HG02885 (cell line): ENCODE data around the gene OTUB1.

ENCODE experiments used
- ATAC-seq: cut with Tn5 transposase; IDR thresholded peaks from one replicate; pipeline ENCODE4 v1.9.1; 2021; ENCODE audit warnings: mild to moderate bottlenecking; ENCODE audit not compliant: unreplicated experiment, poor library complexity

OTUB1 gene

GRCh38 chr11:64003807-64004589, 17.8 kb downstream of the OTUB1 start:
- no peak for ATAC-seq

DNA sequence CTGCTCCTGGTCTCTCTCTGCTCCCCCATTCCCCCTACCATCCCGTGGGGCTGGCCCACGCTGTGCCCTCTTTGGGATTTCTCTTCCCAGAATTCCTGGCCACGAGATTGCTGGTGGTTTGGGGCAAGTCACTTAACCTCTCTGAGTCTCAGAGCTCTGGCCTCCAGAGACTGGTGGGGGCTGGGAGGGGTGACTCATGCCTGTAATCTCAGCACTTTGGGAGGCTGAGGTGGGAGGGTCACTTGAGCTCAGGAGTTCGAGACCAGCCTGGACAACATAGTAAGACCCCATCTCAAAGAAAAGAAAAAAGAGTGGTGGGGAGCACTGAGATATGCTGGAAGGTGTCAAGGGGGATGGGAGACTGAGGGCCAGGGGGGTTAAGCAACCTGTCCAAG, 18.3 kb downstream of the OTUB1 start:
- no peak for ATAC-seq

GRCh38 chr11:64005691-64006090, 19.5 kb downstream of the OTUB1 start:
- ATAC-seq: no peak

DNA sequence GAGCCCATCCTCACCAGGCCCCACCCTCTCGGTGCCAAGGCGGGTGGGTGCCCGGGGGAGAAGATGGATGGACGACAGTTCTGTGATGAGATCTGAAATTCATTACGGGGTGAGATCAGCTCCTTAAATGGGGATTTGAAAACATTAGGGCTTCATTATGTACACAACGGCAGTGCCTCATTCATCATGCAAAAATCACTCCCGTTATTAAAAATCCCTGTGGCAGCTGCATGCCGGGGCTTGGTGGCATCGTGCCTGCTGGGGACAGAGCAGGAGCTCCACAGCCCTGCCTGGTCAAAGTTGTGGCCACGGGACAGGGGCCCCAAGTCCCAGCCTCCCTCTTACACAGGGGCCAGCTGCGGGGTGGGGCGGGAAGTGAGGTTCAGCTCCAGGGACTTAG, 20.2 kb downstream of the OTUB1 start:
- ATAC-seq: no peak

GRCh38 chr11:64007160-64007628, 21.0 kb downstream of the OTUB1 start:
- ATAC-seq: no peak

DNA sequence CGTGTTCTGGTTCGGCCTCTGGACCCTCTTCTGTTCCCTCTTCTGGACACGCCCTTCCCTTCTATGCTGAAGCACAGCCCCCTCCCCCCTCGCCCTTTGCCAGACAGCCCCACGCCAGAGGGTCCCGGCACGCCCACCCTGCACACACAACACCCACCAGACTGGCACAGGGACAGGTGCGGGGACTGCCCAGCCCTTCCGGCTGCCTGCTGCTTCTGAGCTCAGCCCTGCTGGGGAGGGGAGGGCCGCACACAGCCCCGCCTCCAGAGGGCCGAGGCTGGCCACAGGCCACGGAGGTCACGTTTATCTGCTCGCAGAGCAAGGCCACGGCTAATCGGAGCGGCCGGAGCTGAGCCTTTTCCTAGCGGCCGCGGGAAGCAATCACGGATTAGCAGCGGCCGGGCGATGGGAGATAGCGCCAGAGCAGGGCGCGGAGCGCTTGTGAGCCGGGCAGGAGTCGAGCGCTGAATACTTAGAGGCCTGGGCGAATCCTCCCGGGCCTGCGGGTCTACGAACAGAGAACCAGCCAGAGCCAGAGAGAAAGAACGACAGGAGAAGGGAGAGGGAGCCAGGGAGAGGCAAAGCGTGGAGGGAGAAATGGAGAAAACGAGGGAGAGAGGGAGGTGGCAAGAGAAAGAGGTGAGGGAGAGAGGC, 21.5 kb downstream of the OTUB1 start:
- ATAC-seq: no peak

- ATAC-seq: no peak
Observed at GRCh38 chr11:64008283-64008913, 22.2 kb downstream of the OTUB1 start.

- no peak for ATAC-seq
Observed at GRCh38 chr11:64008914-64009633, 22.8 kb downstream of the OTUB1 start.

DNA sequence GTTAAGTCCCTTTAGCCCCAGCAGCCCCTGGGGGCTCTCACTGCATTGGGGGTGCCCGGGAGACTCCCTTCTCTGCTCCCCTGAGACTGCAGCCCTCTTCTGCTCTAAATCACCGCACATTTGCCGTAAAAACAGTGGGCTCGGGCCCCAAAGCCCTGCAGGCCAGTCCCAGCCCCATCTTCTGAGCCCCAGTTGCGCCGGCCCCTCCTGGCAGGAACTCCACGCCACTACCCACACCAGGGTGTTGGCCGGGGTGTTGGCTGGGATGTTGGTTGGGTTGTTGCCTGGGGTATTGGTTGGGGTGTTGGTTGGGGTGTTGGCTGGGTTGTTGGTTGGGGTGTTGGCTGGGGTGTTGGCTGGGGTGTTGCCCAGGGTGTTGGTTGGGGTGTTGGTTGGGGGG, 23.5 kb downstream of the OTUB1 start:
- ATAC-seq: no peak

- no peak for ATAC-seq
Observed at GRCh38 chr11:64010783-64011182, 24.5 kb downstream of the OTUB1 start.

GRCh38 chr11:64011371-64011770, 25.1 kb downstream of the OTUB1 start:
- ATAC-seq: no peak

DNA sequence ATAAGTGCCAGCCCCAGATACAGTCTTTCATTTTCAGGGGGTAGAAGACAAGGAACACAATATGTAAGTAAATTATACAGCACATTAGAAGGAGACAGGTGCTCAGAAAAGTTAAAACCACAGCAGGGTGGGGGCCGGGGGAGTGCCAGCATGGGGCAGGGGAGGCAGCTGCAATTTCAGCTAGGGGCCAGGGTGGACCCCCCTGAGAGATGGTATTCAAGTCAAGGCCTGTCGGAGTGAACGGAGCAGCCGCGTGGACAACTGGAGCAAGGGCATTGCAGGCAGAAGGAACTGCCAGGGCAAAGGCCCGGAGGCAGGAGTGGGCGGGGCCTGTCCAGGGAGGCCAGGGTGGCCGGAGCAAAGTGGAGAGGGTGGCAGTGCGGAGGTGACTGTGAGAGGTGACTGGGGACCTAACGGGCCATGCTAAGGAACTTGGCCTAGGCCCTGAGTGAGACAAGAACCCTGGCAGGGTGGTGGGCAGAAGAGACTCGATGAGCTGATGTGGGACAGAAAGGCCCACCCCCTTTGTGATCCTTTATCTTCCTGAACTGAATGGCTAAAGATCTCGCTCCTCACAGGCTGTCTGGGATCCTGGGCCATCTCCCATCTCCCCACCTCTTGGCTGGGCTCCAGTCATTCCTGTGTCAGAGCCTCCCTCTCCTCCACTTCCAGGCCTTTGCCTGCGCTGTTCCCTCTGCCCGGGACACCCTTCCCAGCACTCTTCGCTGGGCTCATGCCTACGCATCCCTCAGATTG, 27.1 kb downstream of the OTUB1 start:
- ATAC-seq: no peak

- ATAC-seq: no peak
Observed at GRCh38 chr11:64014356-64014755, 28.1 kb downstream of the OTUB1 start.

- ATAC-seq: no peak
Observed at GRCh38 chr11:64015510-64015909, 29.3 kb downstream of the OTUB1 start.

DNA sequence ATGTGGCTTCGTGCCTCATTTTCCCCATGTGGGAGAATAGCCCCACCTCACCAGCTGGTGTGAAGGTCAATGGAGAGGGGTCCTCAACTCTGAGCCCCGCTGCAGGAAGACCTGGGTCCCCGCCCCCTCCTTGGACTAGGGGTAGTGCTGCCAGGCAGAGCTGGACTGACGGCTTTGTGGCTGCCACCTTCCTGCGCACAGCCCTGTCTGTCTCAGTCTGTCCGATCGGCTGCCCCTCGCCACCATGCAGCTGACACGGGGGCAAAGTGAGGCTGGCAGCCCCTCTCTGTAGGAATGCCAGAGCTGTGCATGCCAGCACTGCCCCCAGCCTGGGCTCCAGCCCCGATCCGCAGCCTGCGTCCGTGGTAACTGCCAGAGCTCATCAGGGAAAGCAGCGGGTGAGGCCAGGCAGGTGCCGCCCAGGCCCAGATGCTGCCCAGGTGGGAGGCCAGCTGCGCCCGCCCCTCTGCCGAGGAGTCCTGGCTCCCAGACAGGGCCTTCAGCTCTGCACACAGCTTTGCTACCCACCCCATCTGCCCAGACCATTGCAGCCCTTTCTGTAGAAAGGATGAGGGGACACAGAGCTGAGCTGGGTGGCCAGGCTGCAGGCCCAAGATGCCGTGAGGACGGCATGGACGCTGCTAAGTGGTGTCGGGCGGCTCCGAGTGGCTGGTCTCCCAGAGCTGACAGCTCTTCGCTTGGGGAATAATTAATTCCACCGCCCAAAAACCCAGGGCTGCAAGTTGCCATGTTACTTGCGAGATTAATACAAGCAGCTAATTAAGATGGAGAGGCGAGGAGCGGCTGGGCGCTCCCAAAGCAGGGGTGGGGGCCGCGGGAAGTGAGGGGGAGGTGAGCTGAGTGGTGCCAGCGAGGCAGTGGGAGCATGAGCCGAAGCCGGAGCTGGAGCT, 30.0 kb downstream of the OTUB1 start:
- ATAC-seq: no peak

DNA sequence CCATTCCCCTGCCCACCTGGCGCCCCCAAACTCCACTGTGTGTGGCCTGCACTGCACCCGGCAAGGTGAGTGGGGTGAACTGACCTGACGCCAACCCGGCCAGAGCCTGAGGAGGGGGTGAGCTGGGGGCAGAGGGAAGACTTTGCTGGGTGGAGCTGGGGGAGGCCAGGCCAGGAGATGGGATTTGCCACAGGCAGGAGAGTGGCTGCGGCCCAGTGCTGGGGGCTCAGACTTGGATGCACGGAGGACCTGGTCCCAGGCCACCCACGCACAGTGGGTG, 31.6 kb downstream of the OTUB1 start:
- no peak for ATAC-seq

- ATAC-seq: no peak
Observed at GRCh38 chr11:64018310-64018709, 32.1 kb downstream of the OTUB1 start.

DNA sequence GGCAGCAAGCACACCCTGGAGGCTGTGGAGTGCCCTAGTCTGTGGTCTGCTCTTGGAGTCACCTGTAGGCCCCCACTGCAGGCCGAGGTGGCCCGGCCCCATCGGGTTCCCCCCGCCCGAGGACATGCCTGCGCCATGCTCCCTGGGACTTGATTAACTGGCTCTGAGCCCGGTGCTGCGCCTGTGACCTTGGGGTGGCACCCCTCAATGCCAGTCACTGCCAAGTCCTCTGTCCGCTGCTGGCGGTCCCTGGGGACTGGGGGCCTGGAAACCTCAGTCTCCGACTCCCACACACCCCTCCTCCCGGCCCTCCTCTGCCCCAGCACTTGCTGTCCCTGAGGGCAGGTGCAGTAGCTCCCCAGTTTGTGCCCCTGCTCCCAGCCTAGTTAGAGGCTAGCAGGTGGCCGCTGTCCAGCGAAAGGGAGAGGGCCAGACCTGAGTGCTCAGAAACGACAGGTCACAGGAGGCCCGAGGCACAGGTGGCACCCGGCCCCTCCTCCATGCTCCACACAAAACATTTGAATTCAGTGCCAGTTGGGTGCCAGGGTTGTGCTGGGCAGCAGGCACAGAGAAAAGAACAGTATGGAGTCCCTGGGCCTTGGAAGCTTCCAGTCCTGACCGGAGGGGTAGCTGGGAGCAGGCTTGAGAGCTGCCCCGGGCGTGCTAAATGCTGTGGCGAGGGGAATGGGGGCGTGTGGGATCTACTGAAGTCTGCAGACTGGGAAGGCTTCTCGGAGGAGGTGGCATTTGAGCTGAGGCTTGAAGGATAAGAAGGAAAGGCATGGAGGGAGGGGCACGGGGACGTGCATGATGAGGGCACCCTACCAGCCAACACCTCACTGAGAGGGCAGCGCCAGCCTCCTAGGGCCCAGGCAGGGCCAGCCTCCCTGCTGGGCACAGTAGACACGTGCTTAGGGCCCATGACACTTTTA, 33.1 kb downstream of the OTUB1 start:
- no peak for ATAC-seq
